HepG2 (cell line): ENCODE measurements around the gene AUH. TPM values are rescaled to one million over a fixed set of nuclear protein-coding genes. Genes with fewer than 3 reads are reported as not detected.

Source experiments
- ATAC-seq: fragments of 200-7000 bp; cut with Tn5 transposase; 3 replicates; pipeline ENCODE4 v1.9.1; 2020; ENCODE audit warnings: mild to moderate bottlenecking, moderate library complexity
- BruUV-seq: library from RNA; stranded (reverse); fragments of 400-500 nt; replicated peaks from 2 replicates; lab custom pipeline; 2021; lab: Mats Ljungman, UMichigan
- CTCF ChIA-PET: fragments of 300-600 bp; formaldehyde crosslinking; extraction: SDS; loops from one replicate; lab custom pipeline; 2021; ENCODE audit warnings: low total read pairs, inconsistent platforms, low intra/inter-chr PET ratio; lab: Yijun Ruan, JAX
- POLR2A ChIA-PET: fragments of 350-600 bp; sonication (Branson Sonifier 250); formaldehyde crosslinking; loops from one replicate; lab custom pipeline; 2020; ENCODE audit warnings: antibody characterized with exemption, inconsistent platforms; lab: Yijun Ruan, JAX
- DNase-seq: peaks from one replicate; pipeline ENCODE4 v3.0.0-alpha.2; 2015; ENCODE audit warnings: low spot score
- FAIRE-seq: peaks from 3 replicates; lab custom pipeline; 2011; peaks lifted over from hg19 to GRCh38; lab: Jason Lieb, UNC
- H2AFZ ChIP-seq: one replicate; pipeline ENCODE4 v1.6.1; 2011; ENCODE audit warnings: low read length, inconsistent platforms
- H3K27ac ChIP-seq: fragments of 300-600 bp; 3 replicates; pipeline ENCODE4 v1.8.0; 2011; ENCODE audit warnings: mixed run types, mild to moderate bottlenecking, mixed read lengths, low read length, inconsistent platforms; ENCODE audit not compliant: insufficient read depth; ENCODE audit errors: extremely low read length
- H3K27me3 ChIP-seq, 2 experiments: fragments of 200-600 bp in 1 of 2; 2 replicates in 1 of 2; 3 replicates in 1 of 2; pipeline versions ENCODE4 v1.6.0 to v1.8.0; 2011; ENCODE audit warnings: low read length in 2 of 2, mild to moderate bottlenecking in 2 of 2, moderate library complexity in 2 of 2, inconsistent platforms in 1 of 2; ENCODE audit not compliant: insufficient read depth in 2 of 2, control insufficient read depth in 1 of 2
- H3K36me3 ChIP-seq, 2 experiments: fragments of 200-600 bp in 1 of 2; replicated peaks in 1 of 2; 2 replicates in 1 of 2; 3 replicates in 1 of 2; pipeline versions ENCODE4 v1.5.1 to v1.8.0; 2011; ENCODE audit warnings: low read length in 2 of 2, inconsistent platforms in 1 of 2; ENCODE audit not compliant: insufficient read depth in 2 of 2, control insufficient read depth in 1 of 2
- H3K4me1 ChIP-seq: 2 replicates; pipeline ENCODE4 v1.5.1; 2012; ENCODE audit warnings: low read length, inconsistent platforms; ENCODE audit not compliant: insufficient read depth
- H3K4me2 ChIP-seq: 2 replicates; pipeline ENCODE4 v1.6.0; 2011; ENCODE audit warnings: low read depth, low read length, inconsistent platforms
- H3K4me3 ChIP-seq, 3 experiments: fragments of 200-600 bp in 1 of 3; sonication (generic), shearing (Covaris generic) in 1 of 3; replicated peaks in 1 of 3; 2 replicates each; pipeline ENCODE4 v1.5.1; 2011 to 2016; ENCODE audit warnings: low read length in 3 of 3, inconsistent platforms in 2 of 3, low read depth in 2 of 3, mild to moderate bottlenecking in 2 of 3, control low read depth in 1 of 3, mixed read lengths in 1 of 3; ENCODE audit not compliant: insufficient read depth in 1 of 3
- H3K79me2 ChIP-seq: one replicate; pipeline ENCODE4 v1.6.1; 2011; ENCODE audit warnings: low read length, inconsistent platforms; ENCODE audit not compliant: insufficient read depth
- H3K9ac ChIP-seq: 2 replicates; pipeline ENCODE4 v1.6.0; 2011; ENCODE audit warnings: mild to moderate bottlenecking, low read depth, low read length, inconsistent platforms; ENCODE audit not compliant: insufficient read depth
- H3K9me3 ChIP-seq: 2 replicates; pipeline ENCODE4 v1.5.1; 2012; ENCODE audit warnings: mild to moderate bottlenecking, low read length
- H4K20me1 ChIP-seq: 2 replicates; pipeline ENCODE4 v1.6.0; 2011; ENCODE audit warnings: inconsistent platforms, mild to moderate bottlenecking, low read length, moderate library complexity; ENCODE audit not compliant: insufficient read depth
- CENPT ChIP-seq: sonication (generic); formaldehyde crosslinking; IDR thresholded peaks from 2 replicates; pipeline ENCODE4 v1.8.0; 2022; ENCODE audit warnings: low read depth, mild to moderate bottlenecking, moderate library complexity, missing genetic modification reagents
- CENPX ChIP-seq: sonication (generic); formaldehyde crosslinking; IDR thresholded peaks from 2 replicates; pipeline ENCODE4 v1.9.0; 2021; ENCODE audit warnings: mild to moderate bottlenecking, missing genetic modification reagents, moderate library complexity
- DNMT3B ChIP-seq: conservative IDR thresholded peaks from 2 replicates; pipeline ENCODE4 v1.6.1; 2016; ENCODE audit warnings: missing biosample characterization, control low read depth
- PHB2 ChIP-seq: fragments of 450-650 bp; IDR thresholded peaks from 2 replicates; pipeline ENCODE4 v1.6.1; 2018; ENCODE audit not compliant: partially characterized antibody
- TEAD2 ChIP-seq: sonication (generic); formaldehyde crosslinking; IDR thresholded peaks from 2 replicates; pipeline ENCODE4 v1.9.0; 2021; ENCODE audit warnings: missing genetic modification reagents
- ZNF160 ChIP-seq: sonication (generic); formaldehyde crosslinking; IDR thresholded peaks from 2 replicates; pipeline ENCODE4 v1.8.0; 2022; ENCODE audit warnings: mild to moderate bottlenecking, inconsistent platforms, missing genetic modification reagents
- ZNF224 ChIP-seq: sonication (generic); formaldehyde crosslinking; IDR thresholded peaks from 2 replicates; pipeline ENCODE4 v1.5.0; 2020; ENCODE audit warnings: mild to moderate bottlenecking, missing genetic modification reagents
- ZNF331 ChIP-seq: sonication (generic); formaldehyde crosslinking; IDR thresholded peaks from 2 replicates; pipeline ENCODE4 v1.4.0; 2020; ENCODE audit warnings: missing genetic modification reagents
- ZNF687 ChIP-seq: sonication (generic); formaldehyde crosslinking; IDR thresholded peaks from 2 replicates; pipeline ENCODE4 v1.5.1; 2020; ENCODE audit warnings: mild to moderate bottlenecking, missing genetic modification reagents, moderate library complexity
- WGBS: methylation state at CpG from one replicate; pipeline ENCODE4 v1.1.6; 2017; ENCODE audit warnings: low lambda C conversion rate; 5-methylcytosine and 5-hydroxymethylcytosine counted together
- in situ Hi-C: cut with HindIII; loops from 2 replicates; pipeline ENCODE4 v1.10.0; 2017; ENCODE audit warnings: low pct_unique_long_range_greater_than_20kb; ENCODE audit not compliant: extremely low pct_ligation_motif_present
- intact Hi-C: fragments of 100-400 bp; cut with micrococcal nuclease; formaldehyde crosslinking; loops from one replicate; pipeline ENCODE4 v1.10.0; 2022; ENCODE audit not compliant: unreplicated experiment
- polyA plus RNA-seq, 8 experiments: library from polyadenylated mRNA; depleted of rRNA in 3 of 8; stranded (reverse) in 7 of 8; unstranded in 1 of 8; fragments of >200 nt; fragmentation: Illumina TruSeq in 4 of 8; extraction: Trizol in 4 of 8; gene quantifications; 2 replicates each; pipeline versions ENCODE4 v1.2.1 to v1.2.3, GENCODE V29; 2011 to 2016; ENCODE audit warnings: low read depth in 4 of 8, missing spikeins in 1 of 8, mixed read lengths in 1 of 8; ENCODE audit not compliant: insufficient read depth in 1 of 8
- total RNA-seq, 5 experiments: library from RNA; depleted of rRNA; stranded (reverse); fragments of >200 nt; fragmentation: Illumina TruSeq; extraction: Trizol; gene quantifications; 2 replicates each; pipeline ENCODE4 v1.2.3, GENCODE V29; 2016; ENCODE audit warnings: low read depth in 1 of 5

The AUH gene
- total and polyA plus RNA-seq, 2 of the 13 experiments (the other 11 are each of a cell fraction or from before 2014, with no cell fraction given), result 25.8 to 31.9 TPM

DNA sequence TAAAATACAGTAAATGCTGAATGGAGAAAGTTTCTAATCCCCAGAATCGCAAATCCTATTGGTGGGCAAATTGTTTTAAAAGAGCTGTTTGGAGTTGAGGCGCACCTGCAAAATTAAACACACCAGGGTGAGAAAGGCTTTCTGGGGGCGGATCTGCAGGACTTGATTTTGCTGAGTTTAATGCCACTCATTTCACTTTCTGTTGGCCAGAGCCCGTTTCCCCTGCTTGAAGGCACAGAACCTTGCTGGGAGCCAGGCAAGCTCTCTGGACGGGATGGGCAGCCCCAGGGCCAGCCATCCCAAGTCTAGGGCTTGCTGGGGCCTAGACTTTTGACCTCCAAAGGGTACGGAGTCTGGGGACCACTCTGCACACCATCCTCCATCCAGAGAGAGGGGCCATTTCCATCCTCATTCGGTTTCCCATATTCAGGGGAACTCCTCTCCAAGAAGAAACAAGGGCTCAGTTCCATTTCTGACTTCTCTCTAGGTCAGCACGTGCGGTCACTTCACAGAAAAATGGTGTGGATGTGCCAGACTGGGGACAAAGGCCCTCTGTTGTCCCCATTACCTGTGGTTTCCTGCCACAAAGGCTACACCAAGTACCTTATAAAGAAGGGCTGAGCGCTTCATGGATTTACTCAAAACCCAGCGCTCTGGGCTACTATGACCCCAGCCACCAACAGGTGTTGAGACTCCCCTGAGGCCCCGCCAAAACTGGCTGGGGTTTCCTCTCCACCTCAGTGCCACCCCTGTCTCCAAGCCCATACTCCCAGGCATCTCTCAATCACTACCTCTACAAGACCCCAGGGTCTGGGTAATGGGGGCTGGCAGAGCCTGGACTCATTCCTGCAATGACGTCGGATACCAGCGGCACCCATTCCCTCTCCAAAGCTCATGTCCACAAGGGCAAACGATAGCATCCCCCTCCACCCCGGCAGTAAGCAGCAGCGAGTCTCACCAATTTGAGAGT lies 170.0 kb downstream of the AUH start (continued):
- peak; percentile 67 for TF ChIP-seq ZNF687
- no peak for TF ChIP-seq CENPT (CRISPR knock-in tag)
- 0 out of 2 replicates have a peak, but pooled peaks have one; percentile 42 for TF ChIP-seq ZNF224 (CRISPR knock-in tag)

DNA sequence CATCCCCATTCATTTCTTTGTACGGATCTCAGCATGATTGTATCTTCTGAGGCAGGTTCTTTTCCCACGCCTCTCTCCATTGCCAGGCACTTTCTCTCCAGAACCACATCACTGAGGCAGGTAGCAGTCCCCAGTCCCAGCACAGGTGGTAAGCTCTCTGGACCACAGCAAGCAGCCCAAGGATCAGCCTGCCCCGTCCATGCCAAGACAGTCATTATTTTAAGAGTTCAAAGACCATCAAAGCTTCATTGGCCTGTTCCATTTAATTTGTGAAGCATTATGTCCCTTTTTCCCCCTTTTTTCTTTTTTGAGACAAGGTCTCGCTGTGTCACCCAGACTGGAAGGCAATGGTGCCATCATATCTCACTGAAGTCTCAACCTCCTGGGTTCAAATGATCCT lies 171.7 kb downstream of the AUH start:
- H3K36me3 ChIP-seq, result no peaks in the 10 kb centered on the region
- DNase-seq, result no peak
- TF ChIP-seq TEAD2 (CRISPR knock-in tag), result no peak
- TF ChIP-seq PHB2, result no peak
- no peak for TF ChIP-seq DNMT3B
- TF ChIP-seq CENPX (CRISPR knock-in tag), result no peak
- no peak for TF ChIP-seq ZNF160
- TF ChIP-seq ZNF331, result no peak
- H3K79me2 ChIP-seq, result peaks cover 4% of the 10 kb centered on the region
- no peak overlapping the region for H3K4me2 ChIP-seq
- no peaks in the 10 kb centered on the region for H4K20me1 ChIP-seq
- no peaks in the 10 kb centered on the region for H3K27me3 ChIP-seq
- no peak overlapping the region for H2AFZ ChIP-seq
- BruUV-seq, result no TSS peak
- in situ Hi-C loops, result loop anchor here (5.0 to 10.0 kb wide), 2 partner anchors 145 to 232 kb away; partner anchors contain the start of gene NFIL3
- no peaks in the 10 kb centered on the region for H3K9me3 ChIP-seq
- FAIRE-seq, result no peak
- H3K4me3 ChIP-seq, result no peak overlapping the region
- no peak for ATAC-seq
- peaks cover 69% of the 10 kb centered on the region for H3K4me1 ChIP-seq
- no peak overlapping the region for H3K9ac ChIP-seq
- intact Hi-C loops, result loop anchor here (10.0 kb wide), 1 partner anchor 125 kb away; no protein-coding TSS in a partner anchor
- no peak overlapping the region for H3K27ac ChIP-seq
- 97% methylated on average over 4 of the region's 4 CpGs for WGBS
- ChIA-PET POLR2A (no interaction called here), CTCF (no interaction called here)
